Pancreas (tissue), 10 donors: ENCODE results near the gene SRRM3. TPM values are rescaled to one million over a fixed set of nuclear protein-coding genes. Genes with fewer than 3 reads are reported as not detected.

ENCODE experiments used
- ATAC-seq, 4 donors: fragments of 200-7000 bp; cut with Tn5 transposase; one replicate each; pipeline versions ENCODE4 v1.8.0 to v1.9.1; 2020; ENCODE audit warnings: mild to moderate bottlenecking in 4 of 4, moderate library complexity in 4 of 4
- DNase-seq, 6 donors: peaks; one replicate each; pipeline ENCODE4 v3.0.0-alpha.2; 2020
- FAIRE-seq: peaks from 2 replicates; lab custom pipeline; 2012; peaks lifted over from hg19 to GRCh38; lab: Jason Lieb, UNC
- H3K27ac ChIP-seq, 4 donors: fragments of 200-600 bp; sonication (generic); 1 replicate in 3 of 4; 2 replicates in 1 of 4; pipeline versions ENCODE4 v1.5.0 to v1.8.0; 2020
- H3K27me3 ChIP-seq, 4 donors: fragments of 200-600 bp; one replicate each; pipeline ENCODE4 v1.8.0; 2021
- H3K36me3 ChIP-seq, 3 donors: fragments of 200-600 bp; sonication (generic) in 1 of 3; one replicate each; pipeline versions ENCODE4 v1.5.0 to v1.8.0; 2020 to 2021
- H3K4me1 ChIP-seq, 3 donors: fragments of 200-600 bp; one replicate each; pipeline ENCODE4 v1.8.0; 2021
- H3K4me3 ChIP-seq, 4 donors: fragments of 200-600 bp; sonication (generic) in 2 of 4; one replicate each; pipeline versions ENCODE4 v1.5.0 to v1.8.0; 2020 to 2021
- H3K9me3 ChIP-seq, 4 donors: fragments of 200-600 bp; one replicate each; pipeline ENCODE4 v1.8.0; 2021
- WGBS, 2 donors: extraction: QIAGEN DNeasy Blood & Tissue Kit; methylation state at CpG; one replicate each; pipeline ENCODE4 v1.1.7; 2013; 5-methylcytosine and 5-hydroxymethylcytosine counted together
- intact Hi-C, 3 donors: fragments of 100-400 bp; cut with DNase I; formaldehyde crosslinking; loops; one replicate each; pipeline versions ENCODE4 v1.11.1 to v1.14.2; 2022
- polyA plus RNA-seq, 2 donors: library from polyadenylated mRNA; stranded (reverse); fragments of 200-250 nt; gene quantifications; one replicate each; pipeline ENCODE4 v1.2.3, GENCODE V29; 2013
- total RNA-seq, 6 donors: library from RNA; stranded (reverse); fragmentation: NEBNext Ultra II Directional in 4 of 6; extraction: Animal tissue kit (Norgen Biotek cat#: 25700) in 4 of 6; gene quantifications; one replicate each; pipeline versions ENCODE4 v1.2.1 to v1.2.4, GENCODE V29; 2021 to 2023
- TF ChIP-seq, protein P1 (sequence below), 4 donors: fragments of 200-600 bp; sonication (generic) in 3 of 4; IDR thresholded peaks; one replicate each; pipeline versions ENCODE4 v1.5.0 to v1.8.0; 2021; ENCODE audit warnings: antibody characterized with exemption in 4 of 4
- donor health status: healthy with polysubstance abuse.
- donor health status: DM: no; HTN: no; CAD: no; lungs with moderate emphysema.
- donor health status: DM: no; HTN: no; CAD: no.
- donor health status: control.
- donor health status: control.
- donor health status: Bipolar disorder and iron deficiency.
- donor health status: DM: yes; HTN: yes; CAD: no.
- donor health status: DM: no; HTN: no; CAD: no.
- donor health status: DM: no; HTN: no; CAD: no.
- donor health status: DM: yes; HTN: yes; CAD: no.

The SRRM3 gene
- total and polyA plus RNA-seq, 8 donors: 1.2 to 10.4 (median 2.0) TPM

DNA sequence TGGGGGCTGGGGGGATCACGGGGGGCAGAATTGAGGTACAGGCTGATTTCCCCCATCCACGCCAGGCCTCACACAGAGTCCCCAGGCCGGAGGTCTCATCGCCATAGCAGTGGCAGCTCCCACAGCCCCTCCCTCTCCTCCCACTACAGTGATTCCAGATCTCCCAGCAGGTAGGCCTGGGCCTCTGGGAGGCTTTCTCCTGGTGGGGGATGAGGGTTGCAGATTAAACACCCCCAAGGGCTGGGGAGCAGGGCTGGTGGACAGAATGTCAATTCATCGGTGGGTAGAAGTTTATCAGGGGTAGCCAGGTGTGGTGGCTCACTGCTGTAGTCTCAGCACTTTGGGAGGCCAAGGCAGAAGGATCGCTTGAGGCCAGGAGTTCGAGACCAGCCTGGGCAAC lies 63.6 kb downstream of the SRRM3 start:
- Histone ChIP-seq H3K27ac (no peak overlapping the region), H3K9me3 (no peaks in the 10 kb centered on the region), H3K27me3 (peaks cover 0 to 11% (median 0%) of the 10 kb centered on the region in 4 donors), H3K36me3 (no peaks in the 10 kb centered on the region), H3K4me3 (no peak overlapping the region), H3K4me1 (peaks cover 5 to 7% (median 5%) of the 10 kb centered on the region in 3 donors)
- no peak for FAIRE-seq
- TF ChIP-seq, protein P1, sequence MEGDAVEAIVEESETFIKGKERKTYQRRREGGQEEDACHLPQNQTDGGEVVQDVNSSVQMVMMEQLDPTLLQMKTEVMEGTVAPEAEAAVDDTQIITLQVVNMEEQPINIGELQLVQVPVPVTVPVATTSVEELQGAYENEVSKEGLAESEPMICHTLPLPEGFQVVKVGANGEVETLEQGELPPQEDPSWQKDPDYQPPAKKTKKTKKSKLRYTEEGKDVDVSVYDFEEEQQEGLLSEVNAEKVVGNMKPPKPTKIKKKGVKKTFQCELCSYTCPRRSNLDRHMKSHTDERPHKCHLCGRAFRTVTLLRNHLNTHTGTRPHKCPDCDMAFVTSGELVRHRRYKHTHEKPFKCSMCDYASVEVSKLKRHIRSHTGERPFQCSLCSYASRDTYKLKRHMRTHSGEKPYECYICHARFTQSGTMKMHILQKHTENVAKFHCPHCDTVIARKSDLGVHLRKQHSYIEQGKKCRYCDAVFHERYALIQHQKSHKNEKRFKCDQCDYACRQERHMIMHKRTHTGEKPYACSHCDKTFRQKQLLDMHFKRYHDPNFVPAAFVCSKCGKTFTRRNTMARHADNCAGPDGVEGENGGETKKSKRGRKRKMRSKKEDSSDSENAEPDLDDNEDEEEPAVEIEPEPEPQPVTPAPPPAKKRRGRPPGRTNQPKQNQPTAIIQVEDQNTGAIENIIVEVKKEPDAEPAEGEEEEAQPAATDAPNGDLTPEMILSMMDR (IDR thresholded peaks at IDR 0.05): no peak
- intact Hi-C loops: loop anchor here in 1 of 3 donors (10.0 kb wide), 1 partner anchor 80 kb away; no protein-coding TSS in a partner anchor
- no peak for ATAC-seq
- DNase-seq: no peak
- 83 to 89% methylated on average over 7 of the region's 7 CpGs for WGBS, 2 donors

DNA sequence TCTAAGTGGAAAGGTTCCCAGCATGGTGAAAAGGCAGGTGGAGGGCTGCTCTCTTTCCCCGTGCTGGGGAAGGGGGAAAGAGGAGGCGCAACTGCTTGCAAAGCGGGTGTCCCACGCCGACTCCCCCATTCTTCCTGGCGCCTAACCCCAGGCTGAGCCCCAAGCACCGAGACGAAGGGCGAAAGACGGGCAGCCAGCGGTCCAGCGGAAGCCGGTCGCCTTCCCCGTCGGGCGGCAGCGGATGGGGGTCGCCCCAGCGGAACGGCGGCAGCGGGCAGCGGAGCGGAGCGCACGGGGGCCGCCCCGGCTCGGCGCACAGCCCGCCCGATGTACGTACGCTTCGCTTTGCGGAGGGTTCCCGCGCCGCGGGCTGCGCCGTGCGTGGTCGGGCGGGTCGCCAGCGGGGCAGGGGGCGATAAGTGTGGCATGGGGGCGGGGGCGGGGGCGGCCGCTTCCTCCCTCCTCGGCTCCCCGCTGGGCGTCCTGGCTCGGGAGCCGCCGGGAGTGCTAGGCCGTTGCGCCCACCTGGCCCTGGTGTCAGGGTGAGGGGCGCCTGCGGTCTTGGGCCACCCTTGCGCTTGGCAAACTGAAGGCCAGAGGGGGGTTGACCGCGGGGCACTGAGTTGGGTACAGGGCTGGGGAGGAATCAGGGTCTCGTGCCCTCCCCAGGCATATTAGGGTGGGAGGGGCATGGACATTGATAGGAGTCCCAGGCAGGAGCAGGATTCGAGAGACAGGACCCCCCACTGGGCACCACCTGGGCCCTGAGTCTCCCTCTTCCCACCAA lies 65.6 kb downstream of the SRRM3 start:
- Histone ChIP-seq H3K4me1 (peaks cover 5 to 7% (median 5%) of the 10 kb centered on the region in 3 donors), H3K9me3 (no peaks in the 10 kb centered on the region), H3K36me3 (no peaks in the 10 kb centered on the region), H3K4me3 (peak overlapping the region in 3 of 4 donors; percentile 10 to 35 (median 20)), H3K27ac (no peak overlapping the region), H3K27me3 (peaks cover 0 to 11% (median 0%) of the 10 kb centered on the region in 4 donors)
- DNase-seq (peak in 1 of 6 donors; percentile 72), FAIRE-seq (no peak), ATAC-seq (peak in 1 of 4 donors; percentile 24)
- 5% methylated on average over 35 to 66 of the region's 68 CpGs for WGBS, 2 donors
- intact Hi-C loops: loop anchor here in 1 of 3 donors (10.0 kb wide), 1 partner anchor 82 kb away; no protein-coding TSS in a partner anchor
- TF ChIP-seq, protein P1 (IDR thresholded peaks at IDR 0.05): no peak

DNA sequence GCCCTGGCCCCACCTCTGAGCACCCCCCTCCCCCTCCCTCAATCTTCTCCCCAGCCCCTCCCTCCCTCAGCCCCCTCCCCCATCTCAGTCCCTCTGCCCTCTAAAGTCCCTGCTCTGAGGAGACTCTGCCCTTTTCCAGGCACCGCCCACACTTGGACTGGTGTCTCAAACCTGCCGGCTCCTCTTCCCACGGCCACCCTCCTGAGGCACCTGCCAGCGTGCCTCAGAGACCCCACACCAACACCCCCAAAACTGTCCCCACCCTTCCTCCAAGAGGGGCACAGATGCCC lies 66.1 kb downstream of the SRRM3 start:
- H3K4me3 ChIP-seq: no peak overlapping the region
- no peak overlapping the region for H3K27ac ChIP-seq
- ATAC-seq: peak in 2 of 4 donors; percentile 29 to 45
- peaks cover 5 to 7% (median 5%) of the 10 kb centered on the region in 3 donors for H3K4me1 ChIP-seq
- H3K9me3 ChIP-seq: no peaks in the 10 kb centered on the region
- peak in 1 of 6 donors; percentile 49 for DNase-seq
- TF ChIP-seq, protein P1 (IDR thresholded peaks at IDR 0.05): no peak
- intact Hi-C loops: loop anchor here in 1 of 3 donors (10.0 kb wide), 1 partner anchor 83 kb away; no protein-coding TSS in a partner anchor
- no peaks in the 10 kb centered on the region for H3K36me3 ChIP-seq
- WGBS, 2 donors: 13% methylated on average over 4 of the region's 4 CpGs
- FAIRE-seq: no peak
- peaks cover 0 to 11% (median 0%) of the 10 kb centered on the region in 4 donors for H3K27me3 ChIP-seq

DNA sequence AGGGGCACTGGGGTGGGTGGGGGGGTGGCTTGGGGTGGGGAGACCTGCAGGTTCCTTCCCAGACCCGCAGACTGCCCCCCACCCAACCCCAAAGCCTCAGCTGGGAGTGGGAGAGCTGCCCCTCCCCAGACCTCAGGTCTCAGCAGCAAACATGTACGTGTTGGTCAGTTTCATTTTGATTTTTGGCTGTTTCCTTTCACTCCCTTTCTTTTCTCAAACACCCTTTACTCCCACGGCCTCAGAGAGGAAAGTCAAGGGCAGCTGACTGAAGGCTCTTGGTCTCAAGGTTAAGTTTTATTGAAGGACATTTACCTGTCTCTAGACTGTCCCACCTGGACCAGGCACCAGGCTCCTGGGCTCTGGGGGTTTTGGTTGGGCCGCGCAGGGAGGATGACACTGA lies 66.7 kb downstream of the SRRM3 start:
- H3K36me3 ChIP-seq: no peaks in the 10 kb centered on the region
- DNase-seq: no peak
- peaks cover 0 to 11% (median 0%) of the 10 kb centered on the region in 4 donors for H3K27me3 ChIP-seq
- H3K4me1 ChIP-seq: peaks cover 5 to 7% (median 5%) of the 10 kb centered on the region in 3 donors
- TF ChIP-seq, protein P1 (IDR thresholded peaks at IDR 0.05): no peak
- intact Hi-C loops: loop anchor here in 1 of 3 donors (10.0 kb wide), 1 partner anchor 84 kb away; no protein-coding TSS in a partner anchor
- 43 to 55% methylated on average over 4 to 5 of the region's 5 CpGs for WGBS, 2 donors
- peak in 1 of 4 donors; percentile 8 for ATAC-seq
- FAIRE-seq: no peak
- H3K27ac ChIP-seq: no peak overlapping the region
- H3K9me3 ChIP-seq: no peaks in the 10 kb centered on the region
- no peak overlapping the region for H3K4me3 ChIP-seq
